GM23248 (cell line): ENCODE results near the gene FPR2.

Experiments
- EZH2 ChIP-seq: fragments of 200-600 bp; sonication (generic); IDR thresholded peaks from 2 replicates; pipeline ENCODE4 v1.6.1; 2018; ENCODE audit warnings: antibody characterized with exemption, mild to moderate bottlenecking; ENCODE audit not compliant: insufficient read depth, poor library complexity, severe bottlenecking
- EZH2phosphoT487 ChIP-seq: fragments of 200-600 bp; sonication (generic); IDR thresholded peaks from 2 replicates; pipeline ENCODE4 v1.6.1; 2018; ENCODE audit warnings: antibody characterized with exemption, moderate library complexity, mild to moderate bottlenecking, low read depth; ENCODE audit not compliant: insufficient read depth

DNA sequence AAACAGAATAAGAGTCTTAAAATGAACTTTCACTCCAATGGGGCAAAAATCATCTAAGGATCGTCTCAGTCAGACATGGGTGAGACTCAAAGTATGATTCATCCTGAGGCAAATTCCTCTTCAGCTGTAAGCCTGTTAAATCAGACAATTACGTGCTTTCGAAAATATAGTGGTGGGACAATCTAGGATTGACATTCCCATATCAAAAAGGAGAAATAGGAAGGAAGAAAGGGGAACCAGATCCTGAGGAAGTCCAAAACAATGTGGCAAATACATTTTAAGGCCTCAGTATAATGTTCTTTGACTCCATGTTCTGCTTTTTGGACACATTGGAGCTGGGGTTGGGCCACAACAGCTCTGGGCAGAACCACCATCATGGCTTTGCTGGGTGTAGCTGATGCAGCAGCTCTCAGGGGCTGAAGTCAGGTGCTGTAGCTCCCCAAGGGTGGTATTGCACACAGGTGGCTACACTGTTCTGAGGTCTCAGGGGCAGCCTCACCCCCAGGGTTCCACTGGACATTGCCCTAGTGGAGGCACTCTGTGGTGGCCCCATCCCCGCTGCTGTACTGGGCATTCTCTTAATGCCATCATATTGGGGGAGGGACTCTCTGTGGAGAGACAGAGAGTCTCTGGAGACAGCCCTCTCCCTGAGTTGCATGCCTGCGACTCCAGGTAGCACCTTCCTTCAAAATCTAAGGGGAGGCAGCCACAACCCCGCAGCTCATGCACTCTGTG lies 28.2 kb downstream of the FPR2 start:
- TF ChIP-seq EZH2 (no peak), EZH2phosphoT487 (no peak)
